Measurements from ENCODE around the gene INSIG2.

The INSIG2 gene

GRCh38 chr2:118123561-118124232, 35.4 kb downstream of the INSIG2 start:
- no peak overlapping the region for H3K4me3 ChIP-seq (ENCODE audit: insufficient read depth, low read depth, low read length)
- H3K9me3 ChIP-seq (ENCODE audit: control insufficient read depth, low read length) = no peaks in the 10 kb centered on the region
- no peaks in the 10 kb centered on the region for H3K27me3 ChIP-seq (ENCODE audit: control insufficient read depth, insufficient read depth, low read length, poor library complexity, severe bottlenecking)
- no peak overlapping the region for H3K27ac ChIP-seq (ENCODE audit: insufficient read depth, low read depth, low read length, poor library complexity, severe bottlenecking)
- H3K4me1 ChIP-seq (ENCODE audit: control insufficient read depth, insufficient read depth, low read length) = no peaks in the 10 kb centered on the region
- 87 to 94% methylated on average over 3 of the region's 3 CpGs for WGBS, 2 experiments
- H3K36me3 ChIP-seq (ENCODE audit: control insufficient read depth, insufficient read depth, low read length) = no peaks in the 10 kb centered on the region

GRCh38 chr2:118124288-118124891, 36.1 kb downstream of the INSIG2 start:
- no peaks in the 10 kb centered on the region for H3K9me3 ChIP-seq (ENCODE audit: control insufficient read depth, low read length)
- 89 to 92% methylated on average over 7 to 8 of the region's 8 CpGs for WGBS, 2 experiments
- no peak overlapping the region for H3K4me3 ChIP-seq (ENCODE audit: insufficient read depth, low read depth, low read length)
- H3K27ac ChIP-seq (ENCODE audit: insufficient read depth, low read depth, low read length, poor library complexity, severe bottlenecking) = no peak overlapping the region
- no peaks in the 10 kb centered on the region for H3K36me3 ChIP-seq (ENCODE audit: control insufficient read depth, insufficient read depth, low read length)
- H3K27me3 ChIP-seq (ENCODE audit: control insufficient read depth, insufficient read depth, low read length, poor library complexity, severe bottlenecking) = no peaks in the 10 kb centered on the region
- no peaks in the 10 kb centered on the region for H3K4me1 ChIP-seq (ENCODE audit: control insufficient read depth, insufficient read depth, low read length)

- Histone ChIP-seq H3K4me3 (ENCODE audit: insufficient read depth, low read depth, low read length) (no peak overlapping the region), H3K9me3 (ENCODE audit: control insufficient read depth, low read length) (no peaks in the 10 kb centered on the region), H3K27me3 (ENCODE audit: control insufficient read depth, insufficient read depth, low read length, poor library complexity, severe bottlenecking) (no peaks in the 10 kb centered on the region), H3K36me3 (ENCODE audit: control insufficient read depth, insufficient read depth, low read length) (no peaks in the 10 kb centered on the region), H3K27ac (ENCODE audit: insufficient read depth, low read depth, low read length, poor library complexity, severe bottlenecking) (no peak overlapping the region), H3K4me1 (ENCODE audit: control insufficient read depth, insufficient read depth, low read length) (no peaks in the 10 kb centered on the region)
- 89 to 93% methylated on average over 4 to 5 of the region's 5 CpGs for WGBS, 2 experiments
Observed at GRCh38 chr2:118127250-118127649, 39.0 kb downstream of the INSIG2 start.

- WGBS, 2 experiments = 91% methylated on average over 3 of the region's 3 CpGs
- Histone ChIP-seq H3K27me3 (ENCODE audit: control insufficient read depth, insufficient read depth, low read length, poor library complexity, severe bottlenecking) (no peaks in the 10 kb centered on the region), H3K36me3 (ENCODE audit: control insufficient read depth, insufficient read depth, low read length) (no peaks in the 10 kb centered on the region), H3K4me1 (ENCODE audit: control insufficient read depth, insufficient read depth, low read length) (no peaks in the 10 kb centered on the region), H3K27ac (ENCODE audit: insufficient read depth, low read depth, low read length, poor library complexity, severe bottlenecking) (no peak overlapping the region), H3K4me3 (ENCODE audit: insufficient read depth, low read depth, low read length) (no peak overlapping the region), H3K9me3 (ENCODE audit: control insufficient read depth, low read length) (no peaks in the 10 kb centered on the region)
Observed at GRCh38 chr2:118128826-118129225, 40.6 kb downstream of the INSIG2 start.

- 91 to 94% methylated on average over 7 of the region's 7 CpGs for WGBS, 2 experiments
- Histone ChIP-seq H3K4me1 (ENCODE audit: control insufficient read depth, insufficient read depth, low read length) (no peaks in the 10 kb centered on the region), H3K4me3 (ENCODE audit: insufficient read depth, low read depth, low read length) (no peak overlapping the region), H3K36me3 (ENCODE audit: control insufficient read depth, insufficient read depth, low read length) (no peaks in the 10 kb centered on the region), H3K27me3 (ENCODE audit: control insufficient read depth, insufficient read depth, low read length, poor library complexity, severe bottlenecking) (no peaks in the 10 kb centered on the region), H3K27ac (ENCODE audit: insufficient read depth, low read depth, low read length, poor library complexity, severe bottlenecking) (no peak overlapping the region), H3K9me3 (ENCODE audit: control insufficient read depth, low read length) (no peaks in the 10 kb centered on the region)
Observed at GRCh38 chr2:118130385-118130784, 42.1 kb downstream of the INSIG2 start.

GRCh38 chr2:118131771-118132170, 43.5 kb downstream of the INSIG2 start:
- Histone ChIP-seq H3K4me1 (ENCODE audit: control insufficient read depth, insufficient read depth, low read length) (no peaks in the 10 kb centered on the region), H3K4me3 (ENCODE audit: insufficient read depth, low read depth, low read length) (no peak overlapping the region), H3K27ac (ENCODE audit: insufficient read depth, low read depth, low read length, poor library complexity, severe bottlenecking) (no peak overlapping the region), H3K9me3 (ENCODE audit: control insufficient read depth, low read length) (no peaks in the 10 kb centered on the region), H3K36me3 (ENCODE audit: control insufficient read depth, insufficient read depth, low read length) (no peaks in the 10 kb centered on the region), H3K27me3 (ENCODE audit: control insufficient read depth, insufficient read depth, low read length, poor library complexity, severe bottlenecking) (no peaks in the 10 kb centered on the region)
- WGBS, 2 experiments = 87 to 91% methylated on average over 4 of the region's 4 CpGs

- H3K4me3 ChIP-seq (ENCODE audit: insufficient read depth, low read depth, low read length) = no peak overlapping the region
- H3K4me1 ChIP-seq (ENCODE audit: control insufficient read depth, insufficient read depth, low read length) = no peaks in the 10 kb centered on the region
- H3K27me3 ChIP-seq (ENCODE audit: control insufficient read depth, insufficient read depth, low read length, poor library complexity, severe bottlenecking) = no peaks in the 10 kb centered on the region
Observed at GRCh38 chr2:118133916-118134315, 45.6 kb downstream of the INSIG2 start.

GRCh38 chr2:118134650-118135049, 46.4 kb downstream of the INSIG2 start:
- Histone ChIP-seq H3K36me3 (ENCODE audit: control insufficient read depth, insufficient read depth, low read length) (no peaks in the 10 kb centered on the region), H3K4me3 (ENCODE audit: insufficient read depth, low read depth, low read length) (no peak overlapping the region), H3K4me1 (ENCODE audit: control insufficient read depth, insufficient read depth, low read length) (no peaks in the 10 kb centered on the region), H3K27me3 (ENCODE audit: control insufficient read depth, insufficient read depth, low read length, poor library complexity, severe bottlenecking) (no peaks in the 10 kb centered on the region), H3K27ac (ENCODE audit: insufficient read depth, low read depth, low read length, poor library complexity, severe bottlenecking) (no peak overlapping the region), H3K9me3 (ENCODE audit: control insufficient read depth, low read length) (no peaks in the 10 kb centered on the region)
- 90% methylated on average over 5 to 6 of the region's 6 CpGs for WGBS, 2 experiments

More at GRCh38 chr2:118133916-118134315, 45.6 kb downstream of the INSIG2 start:
- H3K9me3 ChIP-seq (ENCODE audit: control insufficient read depth, low read length) = no peaks in the 10 kb centered on the region
- no peaks in the 10 kb centered on the region for H3K36me3 ChIP-seq (ENCODE audit: control insufficient read depth, insufficient read depth, low read length)
- WGBS, 2 experiments = 96 to 98% methylated on average over 2 of the region's 2 CpGs
- H3K27ac ChIP-seq (ENCODE audit: insufficient read depth, low read depth, low read length, poor library complexity, severe bottlenecking) = no peak overlapping the region

GRCh38 chr2:118145207-118145606, 56.9 kb downstream of the INSIG2 start:
- no peak overlapping the region for H3K4me3 ChIP-seq (ENCODE audit: insufficient read depth, low read depth, low read length)
- no peaks in the 10 kb centered on the region for H3K36me3 ChIP-seq (ENCODE audit: control insufficient read depth, insufficient read depth, low read length)
- no peaks in the 10 kb centered on the region for H3K27me3 ChIP-seq (ENCODE audit: control insufficient read depth, insufficient read depth, low read length, poor library complexity, severe bottlenecking)
- 50 to 83% methylated on average over 1 of the region's 1 CpG for WGBS, 2 experiments
- H3K27ac ChIP-seq (ENCODE audit: insufficient read depth, low read depth, low read length, poor library complexity, severe bottlenecking) = no peak overlapping the region
- H3K4me1 ChIP-seq (ENCODE audit: control insufficient read depth, insufficient read depth, low read length) = no peaks in the 10 kb centered on the region
- H3K9me3 ChIP-seq (ENCODE audit: control insufficient read depth, low read length) = no peaks in the 10 kb centered on the region

GRCh38 chr2:118145806-118146205, 57.5 kb downstream of the INSIG2 start:
- WGBS, 2 experiments = 92 to 94% methylated on average over 6 of the region's 6 CpGs
- Histone ChIP-seq H3K36me3 (ENCODE audit: control insufficient read depth, insufficient read depth, low read length) (no peaks in the 10 kb centered on the region), H3K9me3 (ENCODE audit: control insufficient read depth, low read length) (no peaks in the 10 kb centered on the region), H3K4me1 (ENCODE audit: control insufficient read depth, insufficient read depth, low read length) (no peaks in the 10 kb centered on the region), H3K4me3 (ENCODE audit: insufficient read depth, low read depth, low read length) (no peak overlapping the region), H3K27ac (ENCODE audit: insufficient read depth, low read depth, low read length, poor library complexity, severe bottlenecking) (no peak overlapping the region), H3K27me3 (ENCODE audit: control insufficient read depth, insufficient read depth, low read length, poor library complexity, severe bottlenecking) (no peaks in the 10 kb centered on the region)

Data from ectodermal cell (in vitro differentiated cells).